Measurements from ENCODE around the gene SMARCD3.

The SMARCD3 gene

DNA sequence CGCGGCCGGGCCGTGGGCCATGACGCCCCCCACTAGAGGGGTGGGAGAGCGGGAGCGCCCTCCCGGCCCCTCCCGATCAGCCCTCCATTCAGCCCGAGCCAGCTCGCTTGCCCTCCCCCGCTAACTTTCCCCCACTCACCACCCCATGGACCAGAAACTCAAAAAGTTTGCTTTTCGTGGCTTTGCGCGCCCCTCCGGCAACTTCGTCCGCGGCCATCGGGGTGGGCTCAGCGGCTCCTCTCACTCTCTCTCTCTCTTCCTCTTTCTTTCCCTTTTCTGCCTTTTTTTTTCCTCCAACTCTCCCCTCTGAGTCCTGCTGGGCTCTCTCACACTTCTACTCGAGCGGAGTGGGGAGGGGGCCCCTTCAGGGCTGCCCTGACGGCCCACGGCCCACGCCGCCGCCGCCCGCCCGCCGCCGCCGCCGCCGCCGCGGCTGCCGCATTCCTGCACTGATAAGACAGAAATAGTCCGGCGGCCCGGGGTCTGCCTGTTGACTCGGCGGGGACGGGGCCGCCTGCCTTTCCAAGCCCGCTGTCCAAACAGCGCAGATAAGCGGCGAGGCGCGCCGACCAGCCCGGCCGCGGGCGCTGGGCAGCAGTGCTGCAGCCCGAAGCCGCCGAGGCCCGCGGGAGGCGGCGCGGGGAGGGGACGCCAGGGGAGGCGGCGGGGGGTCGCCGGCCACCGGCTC is at the start of gene SMARCD3:
Gene SMARCD3 (minus strand): TSS at position 349 of the 688 bp plus-strand sequence. CDS start 132 bp downstream, at position 217.
- peak; percentile 68 for DNase-seq

DNA sequence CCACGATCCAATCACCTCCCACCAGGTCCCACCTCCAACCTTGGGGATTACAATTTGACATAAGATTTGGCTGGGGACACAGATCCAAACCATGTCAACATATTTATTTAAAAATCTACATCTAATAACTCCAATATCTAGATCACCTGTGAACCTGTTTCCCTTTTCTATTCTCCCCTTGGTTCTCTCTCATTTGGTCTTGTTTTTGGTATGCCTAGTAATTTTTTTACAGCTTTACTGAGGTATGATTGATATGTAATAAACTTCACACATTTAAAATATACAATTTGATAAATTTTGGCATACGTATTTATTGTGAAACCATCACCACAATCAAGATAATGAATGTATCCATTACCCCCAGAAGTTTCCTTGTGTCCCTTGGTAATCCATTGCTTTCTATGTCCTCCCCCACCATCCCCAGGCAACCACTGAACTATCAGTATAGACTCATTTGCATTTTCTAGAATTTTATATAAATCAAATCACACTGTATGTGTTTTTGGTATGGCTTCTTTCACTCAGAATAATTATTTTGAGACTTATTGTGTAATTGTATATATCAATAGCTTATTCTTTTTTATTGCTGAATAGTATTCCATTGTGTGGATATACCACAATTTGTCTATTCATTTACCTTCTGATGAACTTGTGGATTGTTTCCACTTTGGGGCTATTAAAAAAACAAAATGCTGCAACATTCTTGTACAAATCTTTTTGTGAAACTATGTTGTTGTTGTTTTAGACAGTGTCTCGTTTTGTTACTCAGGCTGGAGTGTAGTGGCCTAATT is 47.9 kb upstream of the SMARCD3 start:
- DNase-seq: no peak

DNA sequence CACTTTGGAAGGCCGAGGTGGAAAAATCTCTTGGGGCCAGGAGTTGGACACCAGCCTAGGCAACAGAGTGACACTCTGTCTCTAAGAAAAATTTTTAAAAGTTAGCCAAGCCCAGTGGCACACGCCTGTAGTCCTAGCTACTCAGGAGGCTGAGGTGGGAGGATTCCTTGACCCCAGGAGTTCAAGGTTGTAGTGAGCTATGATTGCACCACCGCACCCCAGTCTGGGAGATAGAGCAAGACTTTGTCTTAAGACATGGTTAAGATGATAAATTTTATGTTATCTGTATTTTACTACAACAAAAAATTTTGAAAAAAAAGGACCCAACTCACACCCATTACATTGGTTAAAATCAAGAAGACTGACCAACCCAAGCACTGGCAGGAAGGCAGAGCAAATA is 44.4 kb upstream of the SMARCD3 start:
- DNase-seq: no peak

DNA sequence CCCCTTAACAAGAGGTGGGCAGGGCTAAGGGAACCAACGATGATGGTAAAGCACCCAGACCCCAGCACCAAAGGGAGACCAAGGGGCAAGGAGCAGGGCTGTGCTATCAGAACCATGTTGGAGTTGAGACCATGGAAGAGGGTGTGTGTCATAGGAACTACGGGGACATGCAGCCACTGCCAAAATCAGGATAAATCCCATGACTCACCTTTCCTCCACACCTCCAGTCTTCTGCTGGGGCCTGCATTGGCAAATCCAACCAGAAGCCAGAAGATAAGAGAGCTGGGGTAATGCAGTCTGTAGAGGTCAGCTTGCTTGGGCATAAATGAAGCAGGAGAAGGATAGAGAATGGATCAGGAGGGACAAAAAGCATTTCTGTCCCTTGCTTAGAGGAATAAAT is 42.7 kb upstream of the SMARCD3 start:
- DNase-seq: no peak

DNA sequence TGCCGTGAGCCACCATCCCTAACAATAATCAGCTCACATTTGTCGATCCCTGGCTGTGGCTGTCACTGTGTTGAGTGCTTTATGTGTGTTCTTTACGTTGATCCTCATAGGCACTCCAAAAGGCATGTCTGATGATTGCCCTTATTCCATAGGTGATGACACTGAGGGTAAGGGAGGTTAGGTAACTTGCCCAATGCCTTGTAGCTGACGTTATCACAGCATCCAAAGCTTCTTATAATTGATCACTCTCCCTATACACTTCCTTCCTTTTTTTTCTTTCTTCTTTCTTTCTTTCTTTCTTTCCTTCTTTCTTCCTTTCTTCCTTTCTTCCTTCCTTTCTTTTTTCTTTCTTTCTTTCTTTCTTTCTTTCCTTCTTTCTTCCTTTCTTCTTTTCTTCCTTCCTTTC is 41.9 kb upstream of the SMARCD3 start:
- DNase-seq: no peak

DNA sequence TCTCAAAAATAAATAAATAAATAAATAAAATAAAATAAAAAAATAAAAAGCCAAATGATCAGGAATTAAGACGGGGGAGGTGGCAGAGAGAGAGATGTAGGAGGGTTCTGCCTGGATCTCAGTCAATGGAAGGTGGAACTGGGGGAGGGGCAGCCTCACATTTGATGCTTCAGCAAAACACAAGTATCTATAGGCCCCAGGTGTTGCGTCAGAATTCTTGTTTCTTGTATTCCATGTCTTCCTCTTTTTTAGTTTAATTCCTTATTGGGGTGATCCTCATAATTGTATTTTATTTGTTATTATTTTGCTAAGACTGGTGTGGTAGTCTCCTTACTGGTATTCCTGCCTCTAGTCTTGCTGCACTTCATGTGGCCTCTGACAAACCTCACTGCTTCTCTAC is 41.4 kb upstream of the SMARCD3 start:
- no peak for DNase-seq

DNA sequence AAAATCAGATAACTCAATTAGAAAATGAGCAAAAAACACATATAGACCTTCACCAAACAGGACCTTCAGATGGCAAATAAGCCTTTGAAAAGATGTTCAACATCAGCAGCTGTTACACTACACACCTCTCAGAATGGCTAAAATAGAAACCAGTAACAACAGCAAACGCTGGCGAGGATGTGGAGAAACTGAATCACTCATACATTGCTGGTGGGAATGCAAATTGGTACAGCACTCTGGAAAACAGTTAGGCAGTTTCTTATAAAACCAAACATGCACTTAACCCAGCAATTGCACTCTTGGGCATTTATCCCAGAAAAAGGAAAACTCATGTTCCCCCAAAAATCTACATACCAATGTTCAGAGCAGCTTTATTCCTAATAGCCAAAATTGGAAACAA is 37.7 kb upstream of the SMARCD3 start:
- DNase-seq: no peak

DNA sequence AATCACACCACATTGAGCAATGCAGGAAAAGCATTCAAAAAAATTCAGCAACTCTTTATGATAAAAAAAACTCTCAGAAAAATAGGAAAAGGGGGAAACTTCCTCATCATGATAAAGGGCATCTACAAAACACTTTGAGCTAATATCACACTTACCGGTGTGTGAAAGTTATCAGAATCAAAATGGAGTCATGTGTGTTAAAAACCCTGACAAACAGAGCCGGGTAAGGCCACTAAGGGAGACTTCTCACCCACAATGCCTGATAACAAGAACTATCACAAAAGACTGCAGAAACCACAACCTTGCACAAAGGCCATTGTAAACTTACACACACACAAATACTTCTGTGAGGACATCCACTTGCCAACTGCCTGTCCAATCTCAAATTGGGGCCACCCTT is 34.8 kb upstream of the SMARCD3 start:
- no peak for DNase-seq

DNA sequence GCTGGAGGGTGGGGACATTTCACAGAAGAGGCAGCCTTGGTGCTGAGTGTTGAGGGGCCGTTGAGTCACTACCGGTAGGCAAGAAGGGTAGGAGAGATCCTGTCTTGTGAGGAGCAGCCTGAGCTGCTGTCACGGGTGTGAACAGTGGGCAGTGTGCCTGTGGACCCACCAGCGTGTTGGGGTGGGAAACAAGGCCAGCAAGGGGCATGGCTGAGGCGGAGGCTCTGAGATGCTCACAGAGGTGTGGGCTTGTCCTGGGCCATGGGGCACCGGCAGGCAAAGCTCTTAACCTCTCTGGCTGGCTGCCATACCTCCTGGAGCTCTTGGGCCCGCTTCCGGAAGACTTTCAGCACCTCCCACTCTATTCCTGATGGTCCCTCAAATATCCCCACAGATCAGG is 33.6 kb upstream of the SMARCD3 start:
- no peak for DNase-seq

DNA sequence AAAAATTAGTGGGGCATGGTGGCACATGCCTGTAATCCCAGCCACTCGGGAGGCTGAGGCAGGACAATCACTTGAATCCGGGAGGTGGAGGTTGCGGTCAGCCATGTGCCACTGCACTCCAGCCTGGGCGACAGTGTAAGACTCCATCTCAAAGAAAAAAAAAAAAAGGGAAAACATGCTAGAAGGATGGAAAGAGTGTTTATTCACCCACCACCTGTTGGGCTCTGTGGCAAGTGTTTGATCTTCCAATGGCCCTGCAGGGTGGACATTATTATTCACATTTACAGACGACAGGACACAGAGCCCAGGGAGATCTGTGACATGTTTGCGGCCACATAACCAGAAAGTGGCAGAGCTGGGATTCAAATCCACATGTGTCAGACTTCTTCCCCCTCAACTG is 33.2 kb upstream of the SMARCD3 start:
- no peak for DNase-seq

DNA sequence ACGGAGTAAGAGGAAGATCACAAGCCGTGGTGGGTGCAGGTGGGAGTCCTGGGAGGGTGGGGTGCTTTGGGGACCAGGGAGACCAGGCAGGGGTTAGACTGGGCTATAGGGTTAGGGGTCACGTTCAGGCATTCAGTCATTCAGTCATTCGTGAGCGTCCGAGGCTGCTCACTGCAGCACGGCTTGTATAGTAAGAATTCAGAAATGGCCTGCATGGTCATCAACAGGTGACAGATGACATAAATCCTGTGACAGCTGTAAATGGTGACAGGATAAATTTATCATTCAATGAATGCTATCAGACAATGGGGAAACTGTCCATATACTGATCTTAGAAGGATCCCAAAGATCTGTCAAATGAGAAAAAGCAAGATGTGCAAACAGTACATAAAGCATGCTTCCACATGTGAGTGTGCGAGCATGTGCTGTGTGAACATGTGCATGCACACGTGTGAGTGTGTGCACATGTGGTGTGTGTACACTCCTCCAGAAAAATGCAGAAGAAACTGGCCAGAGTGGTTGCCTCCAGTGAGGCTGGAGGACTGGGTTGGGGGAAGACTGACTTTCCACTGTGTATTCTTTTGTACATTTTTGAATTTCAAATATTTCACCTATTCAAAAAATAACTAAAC is 32.0 kb upstream of the SMARCD3 start:
- DNase-seq: no peak

DNA sequence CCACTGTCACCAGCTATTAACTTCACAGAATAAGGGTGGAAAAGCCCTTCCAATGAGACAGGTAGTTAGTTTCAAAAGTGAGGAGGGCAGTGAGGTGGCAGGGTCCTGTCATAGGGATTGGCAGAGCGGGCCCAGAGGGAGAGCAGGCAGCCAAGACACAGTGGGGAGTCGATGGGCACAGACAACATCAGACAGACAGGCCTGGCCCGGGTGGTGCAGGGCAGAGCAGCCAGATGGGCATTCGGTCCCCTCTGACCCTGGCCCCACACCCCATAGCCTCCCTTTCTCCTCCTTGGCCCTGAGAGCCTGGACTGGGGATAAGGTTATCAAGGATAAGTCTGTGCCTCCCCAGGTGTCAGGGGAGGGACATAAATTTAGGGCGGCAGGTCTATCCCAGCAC is 31.4 kb upstream of the SMARCD3 start:
- DNase-seq: no peak

DNA sequence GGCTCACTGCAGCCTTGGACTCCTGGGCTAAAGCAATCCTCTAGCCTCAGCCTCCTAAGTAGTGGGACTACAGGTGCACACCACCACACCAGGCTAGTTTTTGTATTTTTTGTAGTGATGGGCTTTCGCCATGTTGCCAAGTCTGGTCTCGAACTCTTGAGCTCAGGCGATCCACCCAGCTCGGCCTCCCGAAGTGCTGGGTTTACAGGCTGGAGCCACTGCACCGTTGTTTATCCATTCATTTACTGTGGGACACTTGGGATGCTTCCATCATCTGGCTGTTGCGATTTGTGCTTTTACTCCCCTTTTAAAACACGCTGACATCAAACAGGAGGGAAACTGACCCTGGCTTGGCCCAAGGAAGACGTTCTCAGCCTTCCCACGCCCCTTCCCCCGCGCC is 30.5 kb upstream of the SMARCD3 start:
- DNase-seq: no peak

DNA sequence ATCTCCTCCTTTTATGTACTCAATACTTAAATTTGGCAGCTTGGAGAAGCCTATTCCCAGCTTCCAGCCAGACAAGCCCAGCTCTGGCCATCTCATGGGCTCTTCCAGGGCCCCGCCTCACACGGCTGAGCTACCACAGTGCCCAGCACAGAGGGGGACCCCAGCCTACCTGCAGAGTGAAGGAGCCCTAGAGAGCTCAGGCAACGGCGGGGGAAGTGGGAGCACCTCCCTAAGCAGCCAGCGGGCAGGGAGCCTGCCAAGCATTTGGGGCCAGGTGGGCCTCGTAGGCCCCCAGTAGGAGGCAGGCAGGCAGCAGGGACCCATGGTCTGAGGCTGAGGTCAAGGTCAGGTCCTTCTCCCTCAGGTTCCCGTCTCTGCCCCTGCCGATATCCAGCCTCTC is 29.1 kb upstream of the SMARCD3 start:
- DNase-seq: no peak

DNA sequence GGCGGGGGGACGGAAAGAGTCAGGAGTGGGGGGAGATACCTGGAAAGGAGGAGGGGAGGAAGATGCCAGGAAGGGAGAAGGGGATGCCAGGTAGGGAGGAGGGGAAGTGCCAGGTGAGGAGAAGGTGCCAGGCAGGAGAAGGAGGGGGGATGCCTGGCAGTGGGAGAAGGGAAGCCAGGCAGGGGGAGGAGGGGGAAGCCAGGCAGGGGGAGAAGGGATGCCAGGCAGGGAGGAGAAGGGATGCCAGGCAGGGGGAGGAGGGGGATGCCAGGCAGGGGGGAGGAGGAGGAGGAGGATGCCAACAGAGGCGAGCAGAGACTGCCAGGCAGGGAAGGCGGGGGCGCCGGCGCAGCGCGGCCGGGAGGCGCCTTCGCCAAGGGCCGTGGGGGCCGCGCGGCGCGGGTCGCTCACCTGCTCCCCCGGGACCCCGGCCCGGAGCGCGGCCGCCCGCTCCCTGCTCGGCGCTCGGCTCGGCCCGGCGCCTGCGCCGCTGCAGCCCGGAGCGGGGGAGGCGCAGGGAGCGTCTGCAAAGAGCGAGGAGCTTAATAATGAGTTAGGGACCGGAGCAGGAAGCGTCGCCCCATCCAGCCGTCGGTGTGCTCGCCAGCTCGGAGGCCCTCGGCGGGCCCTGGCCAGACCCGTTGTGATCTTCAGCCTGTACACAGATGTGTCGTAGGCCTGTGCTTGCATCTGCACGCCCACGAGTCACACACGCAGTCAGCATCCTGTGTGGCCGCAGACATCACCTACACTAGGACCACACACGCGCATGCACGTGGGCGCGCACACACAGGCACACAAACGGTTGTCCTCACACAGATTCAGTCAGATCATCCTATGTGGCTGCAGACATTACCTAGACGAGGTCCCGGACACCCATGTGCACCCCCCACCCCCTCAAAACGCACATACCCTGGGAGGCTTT is 28.4 kb upstream of the SMARCD3 start:
- DNase-seq: peak; percentile 63

DNA sequence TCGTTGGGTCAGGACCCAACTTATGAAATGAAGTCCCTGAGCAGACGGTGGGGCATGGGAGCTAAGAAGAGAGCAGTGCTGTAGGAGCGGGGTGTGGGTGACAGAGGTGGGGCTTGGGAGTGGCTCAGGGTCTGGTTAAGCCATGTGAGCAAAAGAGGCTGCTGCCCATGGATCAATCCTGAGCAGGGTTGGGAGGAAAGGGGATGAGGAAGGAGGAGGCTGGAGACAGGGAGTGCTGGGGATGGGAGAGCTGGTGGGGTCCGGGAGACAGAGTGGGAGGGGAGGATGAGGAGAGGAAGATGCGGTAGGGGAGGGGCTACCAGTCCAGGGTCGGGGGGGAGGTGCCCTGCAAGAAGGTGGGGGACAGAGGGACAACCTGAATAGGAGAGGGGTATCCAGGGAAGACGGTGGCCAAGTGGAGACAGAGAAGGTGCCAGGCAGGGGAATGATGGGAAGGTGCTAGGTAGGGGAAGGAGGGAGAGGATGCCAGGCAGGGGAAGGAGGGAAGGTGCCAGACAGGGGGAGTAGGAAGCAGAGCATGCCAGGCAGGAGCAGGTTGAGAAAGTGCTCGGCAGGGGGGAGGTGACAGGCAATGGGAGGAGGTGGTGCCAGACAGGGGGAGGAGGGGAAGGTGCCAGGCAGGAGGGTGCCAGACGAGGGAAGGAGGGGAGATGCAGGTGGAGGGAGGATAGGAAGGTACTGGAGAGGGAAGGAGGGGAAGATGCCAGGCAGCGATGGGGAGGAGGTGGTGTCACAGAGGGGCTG is 27.5 kb upstream of the SMARCD3 start:
- no peak for DNase-seq

DNA sequence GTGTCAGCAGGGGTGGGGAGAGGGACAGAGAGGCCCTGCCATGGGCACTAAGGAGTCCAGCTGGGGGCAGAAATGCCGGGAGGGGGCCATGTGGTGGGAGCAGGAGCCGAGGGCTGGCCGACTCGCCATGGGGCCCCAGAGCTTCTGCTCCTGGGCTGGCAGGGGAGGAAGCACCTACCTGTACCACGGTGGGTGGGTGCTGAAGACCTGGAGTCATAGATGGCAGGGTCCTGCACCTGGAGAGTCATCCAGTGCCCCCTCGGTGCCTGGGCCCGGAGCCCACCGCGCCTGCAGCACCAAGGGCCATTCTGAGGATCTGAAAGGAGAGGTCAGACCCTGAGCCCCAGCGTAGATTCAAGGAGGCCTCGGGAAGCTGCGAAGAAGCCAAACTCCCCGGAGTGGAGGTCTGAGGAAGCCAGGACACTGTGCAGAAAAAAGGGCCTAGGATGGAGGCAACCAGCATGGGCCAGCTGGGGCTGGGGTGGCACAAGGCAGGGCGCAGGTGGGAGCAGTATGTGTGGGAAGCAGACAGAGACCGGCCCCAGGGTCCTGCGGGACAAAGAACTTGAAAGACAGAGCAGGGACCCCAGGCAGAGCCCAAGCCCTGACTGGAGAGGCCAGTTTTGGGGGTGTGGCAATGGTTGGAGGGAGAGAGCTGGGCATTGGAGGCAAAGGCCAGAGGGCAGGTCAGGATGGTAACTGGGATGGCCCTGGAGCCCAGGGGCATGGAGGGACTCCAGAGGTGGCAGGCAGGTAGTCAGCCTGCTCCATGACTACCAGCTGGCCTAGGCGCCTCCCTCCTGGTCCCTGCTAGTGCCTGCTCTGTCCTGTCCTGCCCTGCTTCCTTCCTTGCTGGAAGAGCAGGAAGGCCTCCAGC is 26.7 kb upstream of the SMARCD3 start:
- DNase-seq: no peak

DNA sequence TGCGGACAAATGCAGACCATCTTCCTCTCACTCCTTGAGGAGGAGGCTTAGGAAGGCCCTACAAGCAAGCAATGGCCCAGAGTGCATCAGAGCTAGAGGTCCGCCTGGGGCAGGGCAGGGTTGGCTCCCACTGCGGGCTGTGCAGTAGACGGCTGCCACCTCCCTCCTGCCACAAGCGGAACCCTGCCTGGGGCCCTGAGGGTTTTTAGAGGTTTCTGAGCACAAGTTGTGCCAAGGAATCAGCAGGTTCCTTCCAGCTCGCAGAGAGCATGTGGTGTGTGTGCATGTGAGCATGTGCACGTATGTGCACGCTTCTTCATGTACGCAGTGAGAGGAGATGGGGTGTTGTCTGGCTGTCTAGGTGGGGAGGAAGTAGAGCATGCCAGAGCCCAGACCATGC is 25.9 kb upstream of the SMARCD3 start:
- no peak for DNase-seq

DNA sequence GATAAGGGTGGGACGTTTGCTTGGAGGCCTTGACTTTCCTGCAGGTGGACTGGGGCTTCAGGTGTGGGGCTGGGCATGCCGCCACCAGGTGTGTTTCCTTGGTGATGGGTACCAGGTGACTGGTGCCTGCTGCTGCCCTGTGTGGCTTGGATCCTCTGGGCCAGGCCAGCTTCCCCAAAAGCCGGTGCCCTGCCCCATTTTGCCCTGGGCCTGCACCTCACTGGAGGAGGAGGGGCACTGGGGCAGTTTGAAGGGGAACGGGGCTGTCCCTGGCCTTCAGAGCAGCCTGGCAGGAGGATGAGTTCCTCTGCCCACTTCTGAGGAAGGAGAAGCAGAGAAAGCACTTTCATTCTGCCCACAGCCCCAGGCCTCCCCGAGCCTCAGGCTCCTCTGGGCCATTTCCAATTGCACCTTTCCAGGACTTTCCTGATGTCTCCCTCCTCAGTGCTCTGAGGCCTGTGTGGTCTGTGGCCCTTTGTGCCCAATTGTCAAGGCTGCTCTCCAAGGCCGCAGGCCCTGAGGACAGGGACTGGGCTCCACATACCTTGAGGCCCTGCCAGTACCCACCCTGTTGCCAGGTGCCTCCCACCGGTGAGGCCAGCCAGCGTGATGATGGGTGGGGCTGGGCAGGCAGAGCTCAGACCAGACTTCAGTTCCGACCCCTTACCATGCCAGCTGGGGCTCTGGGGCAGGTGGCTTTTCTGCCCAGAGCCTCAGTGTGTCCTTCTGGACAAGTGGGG is 25.3 kb upstream of the SMARCD3 start:
- DNase-seq: no peak

DNA sequence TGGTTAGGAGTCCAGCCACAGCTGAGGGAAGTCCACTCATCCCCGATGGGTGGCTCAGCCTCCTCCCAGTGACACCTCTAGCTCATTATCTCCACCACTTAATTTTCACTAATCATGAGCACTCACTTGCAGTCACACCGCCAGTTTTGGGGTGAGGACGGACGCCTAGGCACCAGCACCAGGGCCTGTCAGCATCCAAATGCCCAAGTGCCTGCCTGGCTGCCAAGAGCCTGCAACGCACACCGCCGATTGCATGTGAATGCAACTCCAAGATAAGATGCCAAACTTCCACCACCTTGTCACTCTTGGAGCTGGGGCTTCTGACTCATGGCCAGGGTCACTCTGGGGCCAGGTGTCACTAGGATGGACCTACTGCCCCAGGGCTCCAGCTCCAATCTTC is 24.4 kb upstream of the SMARCD3 start:
- DNase-seq: no peak

All from activated T-cell treated with anti-CD3 and anti-CD28 coated beads, Interleukin-2, amount 50 U/mL, for 1 hour (primary cell).